T-helper 1 cell treated with Interleukin-12 subunit alpha and Interleukin-12 subunit beta and Interleukin-4 antibody, amounts not matched to agents 30 μg/mL and 1 μg/mL, for 36 hours (primary cell): ENCODE results near the gene CCDC82.

ENCODE experiments used
- H3K27ac Mint-ChIP-seq: one replicate; pipeline ENCODE4 v1.8.0; 2021; ENCODE audit warnings: mild to moderate bottlenecking, mixed read lengths
- H3K27me3 Mint-ChIP-seq: one replicate; pipeline ENCODE4 v1.8.0; 2021; ENCODE audit warnings: low read depth, mixed read lengths
- H3K36me3 Mint-ChIP-seq: one replicate; pipeline ENCODE4 v1.8.0; 2021; ENCODE audit warnings: low read depth, mixed read lengths
- H3K4me1 Mint-ChIP-seq: one replicate; pipeline ENCODE4 v1.8.0; 2021; ENCODE audit warnings: low read depth, mixed read lengths
- H3K4me3 Mint-ChIP-seq: one replicate; pipeline ENCODE4 v1.8.0; 2021; ENCODE audit warnings: mild to moderate bottlenecking, moderate library complexity, mixed read lengths
- H3K9me3 Mint-ChIP-seq: one replicate; pipeline ENCODE4 v1.8.0; 2021; ENCODE audit warnings: mixed read lengths

Gene CCDC82

GRCh38 chr11:96313163-96313562 lies 76.5 kb downstream of the CCDC82 start:
- Mint-ChIP-seq H3K36me3 (peaks cover 17% of the 10 kb centered on the region), H3K27me3 (no peaks in the 10 kb centered on the region), H3K4me3 (no peak overlapping the region), H3K27ac (no peak overlapping the region), H3K4me1 (peaks cover 36% of the 10 kb centered on the region), H3K9me3 (no peaks in the 10 kb centered on the region)

- Mint-ChIP-seq H3K27me3 (no peaks in the 10 kb centered on the region), H3K9me3 (no peaks in the 10 kb centered on the region), H3K36me3 (peaks cover 14% of the 10 kb centered on the region), H3K4me3 (no peak overlapping the region), H3K27ac (no peak overlapping the region), H3K4me1 (peaks cover 38% of the 10 kb centered on the region)
These were observed 78.6 kb downstream of the CCDC82 start for GRCh38 chr11:96311120-96311568.

- Mint-ChIP-seq H3K4me1 (peaks cover 33% of the 10 kb centered on the region), H3K27me3 (no peaks in the 10 kb centered on the region), H3K4me3 (no peak overlapping the region), H3K27ac (no peak overlapping the region), H3K36me3 (peaks cover 9% of the 10 kb centered on the region), H3K9me3 (no peaks in the 10 kb centered on the region)
These were observed 79.5 kb downstream of the CCDC82 start for GRCh38 chr11:96310236-96310635.

DNA sequence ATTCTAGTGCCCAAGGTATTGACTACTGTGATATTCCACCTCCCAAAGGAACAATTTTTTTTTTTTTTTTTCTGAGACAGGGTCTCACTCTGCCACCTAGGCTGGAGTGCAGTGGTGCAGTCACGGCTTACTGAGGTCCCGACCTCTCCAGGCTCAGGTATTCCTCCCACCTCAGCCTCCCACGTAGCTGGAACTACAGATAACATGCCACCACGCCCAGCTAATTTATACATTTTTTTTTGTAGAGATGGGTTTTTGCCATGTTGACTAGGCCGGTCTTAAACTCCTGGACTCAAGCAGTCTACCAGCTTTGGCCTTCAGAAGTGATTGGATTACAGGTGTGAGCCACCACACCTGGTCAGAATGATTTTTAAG lies 80.1 kb downstream of the CCDC82 start:
- Mint-ChIP-seq H3K9me3 (no peaks in the 10 kb centered on the region), H3K36me3 (peaks cover 9% of the 10 kb centered on the region), H3K4me3 (no peak overlapping the region), H3K27ac (no peak overlapping the region), H3K27me3 (no peaks in the 10 kb centered on the region), H3K4me1 (peaks cover 29% of the 10 kb centered on the region)

DNA sequence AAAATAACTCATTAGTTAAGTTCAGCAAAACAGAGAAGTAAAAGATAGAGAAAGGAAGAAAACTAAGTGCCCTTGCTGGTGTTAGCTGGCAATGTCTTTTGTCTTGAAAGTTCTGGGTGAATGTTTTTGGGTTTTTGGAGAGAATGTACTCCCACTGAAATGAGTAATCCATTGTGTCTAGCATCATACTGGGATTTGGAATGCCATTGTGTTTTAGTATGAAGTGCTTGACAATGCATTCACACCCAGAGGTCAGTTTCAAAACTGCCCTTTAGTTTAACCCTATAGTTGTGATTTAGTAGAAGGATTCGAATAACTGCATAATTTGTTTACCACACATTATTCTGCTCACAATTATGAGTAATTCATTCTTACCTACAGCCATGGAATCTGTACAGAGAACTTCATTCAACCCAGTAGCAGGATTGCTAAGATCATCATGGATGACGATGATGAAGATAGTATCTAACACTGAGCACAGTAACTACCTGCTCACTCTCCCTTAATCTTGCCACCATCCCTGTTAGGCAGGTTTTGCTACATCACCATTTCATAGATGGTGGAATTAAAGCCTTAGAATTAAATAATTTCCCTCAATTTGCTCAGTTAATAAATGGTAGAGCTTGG lies 80.6 kb downstream of the CCDC82 start:
- Mint-ChIP-seq H3K36me3 (peaks cover 6% of the 10 kb centered on the region), H3K4me1 (peaks cover 24% of the 10 kb centered on the region), H3K27me3 (no peaks in the 10 kb centered on the region), H3K27ac (no peak overlapping the region), H3K4me3 (no peak overlapping the region), H3K9me3 (no peaks in the 10 kb centered on the region)

- no peak overlapping the region for H3K27ac Mint-ChIP-seq
- H3K36me3 Mint-ChIP-seq: peaks cover 5% of the 10 kb centered on the region
- H3K4me3 Mint-ChIP-seq: no peak overlapping the region
- no peaks in the 10 kb centered on the region for H3K9me3 Mint-ChIP-seq
- peaks cover 16% of the 10 kb centered on the region for H3K4me1 Mint-ChIP-seq
- no peaks in the 10 kb centered on the region for H3K27me3 Mint-ChIP-seq
These were observed 82.0 kb downstream of the CCDC82 start for GRCh38 chr11:96307776-96308140.

- Mint-ChIP-seq H3K4me1 (peaks cover 16% of the 10 kb centered on the region), H3K36me3 (peaks cover 5% of the 10 kb centered on the region), H3K4me3 (peak overlapping the region; percentile 53), H3K9me3 (no peaks in the 10 kb centered on the region), H3K27me3 (no peaks in the 10 kb centered on the region), H3K27ac (no peak overlapping the region)
These were observed 82.6 kb downstream of the CCDC82 start for GRCh38 chr11:96306933-96307775.

DNA sequence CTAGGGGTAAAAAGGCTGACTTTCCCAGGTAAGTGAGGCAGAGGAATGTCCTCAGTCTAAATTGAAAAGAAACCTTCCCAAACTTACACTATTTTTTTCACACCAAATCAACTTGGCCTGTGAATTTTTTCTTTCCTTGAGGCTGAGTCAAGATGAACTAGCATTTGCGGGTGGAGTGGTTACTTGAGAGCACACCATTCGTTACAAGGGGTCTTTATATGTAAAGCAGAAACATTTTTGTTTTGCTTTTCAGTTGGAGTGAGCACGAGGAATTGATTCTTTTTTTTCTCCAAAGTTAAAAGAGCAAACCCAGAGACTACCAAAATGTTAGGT lies 83.1 kb downstream of the CCDC82 start:
- H3K4me1 Mint-ChIP-seq: peaks cover 16% of the 10 kb centered on the region

GRCh38 chr11:96306071-96306470 lies 83.6 kb downstream of the CCDC82 start:
- peaks cover 5% of the 10 kb centered on the region for H3K36me3 Mint-ChIP-seq
- H3K4me1 Mint-ChIP-seq: peaks cover 16% of the 10 kb centered on the region
- no peak overlapping the region for H3K4me3 Mint-ChIP-seq
- no peaks in the 10 kb centered on the region for H3K9me3 Mint-ChIP-seq
- no peak overlapping the region for H3K27ac Mint-ChIP-seq
- H3K27me3 Mint-ChIP-seq: no peaks in the 10 kb centered on the region

More for the DNA sequence above, 83.1 kb downstream of the CCDC82 start:
- peak overlapping the region; percentile 1 for H3K4me3 Mint-ChIP-seq
- H3K27ac Mint-ChIP-seq: no peak overlapping the region
- peaks cover 5% of the 10 kb centered on the region for H3K36me3 Mint-ChIP-seq
- H3K9me3 Mint-ChIP-seq: no peaks in the 10 kb centered on the region
- no peaks in the 10 kb centered on the region for H3K27me3 Mint-ChIP-seq

GRCh38 chr11:96303980-96304379 lies 85.7 kb downstream of the CCDC82 start:
- peaks cover 20% of the 10 kb centered on the region for H3K4me1 Mint-ChIP-seq
- H3K36me3 Mint-ChIP-seq: peaks cover 7% of the 10 kb centered on the region
- no peaks in the 10 kb centered on the region for H3K27me3 Mint-ChIP-seq
- no peak overlapping the region for H3K4me3 Mint-ChIP-seq
- no peaks in the 10 kb centered on the region for H3K9me3 Mint-ChIP-seq
- no peak overlapping the region for H3K27ac Mint-ChIP-seq

DNA sequence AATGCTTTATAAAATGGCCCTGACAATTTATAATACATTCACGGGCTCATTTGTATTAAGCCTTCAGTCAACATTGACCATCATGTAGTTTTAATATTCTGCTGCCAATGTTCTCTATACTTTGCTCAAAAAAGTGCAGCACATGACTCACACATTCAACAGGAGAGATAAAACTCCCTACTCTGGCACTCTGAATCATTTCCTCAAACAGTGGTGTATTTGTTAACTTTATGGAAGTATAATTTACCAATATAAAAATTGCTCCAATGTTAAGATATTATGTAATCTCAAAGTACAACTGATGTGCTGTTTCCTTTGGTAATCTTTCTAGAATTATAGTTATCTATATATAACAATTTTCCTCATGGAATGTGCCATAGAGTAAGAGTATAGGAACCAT lies 86.6 kb downstream of the CCDC82 start:
- Mint-ChIP-seq H3K27ac (no peak overlapping the region), H3K9me3 (no peaks in the 10 kb centered on the region), H3K36me3 (peaks cover 7% of the 10 kb centered on the region), H3K4me1 (peaks cover 20% of the 10 kb centered on the region), H3K4me3 (no peak overlapping the region), H3K27me3 (no peaks in the 10 kb centered on the region)
